Measurements from ENCODE around the gene SLC27A2. TPM values are rescaled to one million over a fixed set of nuclear protein-coding genes. Genes with fewer than 3 reads are reported as not detected.

SLC27A2 gene
- total and polyA plus RNA-seq, 10 of the 15 experiments (the other 5 are each of a cell fraction or from before 2014, with no cell fraction given), result 0.22 to 1.2 (median 0.69) TPM; not detected in 1

GRCh38 chr15:50262533-50262932 lies 80.5 kb downstream of the SLC27A2 start:
- TF ChIP-seq ZBTB33 (IDR thresholded peaks at IDR 0.05), result no peak
- TF ChIP-seq RUNX3 (IDR thresholded peaks at IDR 0.05; ENCODE audit: low read length), result peak; percentile 47; the same call in 1 of the 2 replicates
- ATAC-seq, result peak; percentile 21
- CTCF ChIA-PET, result interaction anchor here (0.8 to 1.0 kb wide), 2 partner anchors 54 to 79 kb away, joined by 4 read pairs; no protein-coding TSS in a partner anchor
- SMC1A ChIA-PET (ENCODE audit: uncharacterized antibody, unreplicated experiment), result interaction anchor here (0.6 kb wide), 1 partner anchor 91 kb away, joined by 4 read pairs; no protein-coding TSS in a partner anchor
- H3K9me3 ChIP-seq (replicated peaks; ENCODE audit: control insufficient read depth, insufficient read depth, low read length), result no peaks in the 10 kb centered on the region
- in situ Hi-C loops (cut with MboI), result no loop called here
- H4K20me1 ChIP-seq (ENCODE audit: control insufficient read depth, insufficient read depth), result no peaks in the 10 kb centered on the region
- no peak overlapping the region for H3K4me3 ChIP-seq
- no peak overlapping the region for H3K9ac ChIP-seq (ENCODE audit: control insufficient read depth, insufficient read depth, low read length)
- no peaks in the 10 kb centered on the region for H3K36me3 ChIP-seq (ENCODE audit: control insufficient read depth in 2 of 2, insufficient read depth in 2 of 2, low read length in 1 of 2)
- H2AFZ ChIP-seq (ENCODE audit: control insufficient read depth, low read depth, low read length), result no peak overlapping the region
- peaks cover 18% of the 10 kb centered on the region for H3K4me1 ChIP-seq (ENCODE audit: control insufficient read depth, insufficient read depth, low read length)
- POLR2A ChIA-PET, result no interaction called here
- FAIRE-seq, result peak; percentile 54
- H3K27ac ChIP-seq (ENCODE audit: control insufficient read depth, insufficient read depth), result no peak overlapping the region
- no peak overlapping the region for H3K4me2 ChIP-seq (ENCODE audit: control insufficient read depth, insufficient read depth)
- BruUV-seq (replicated peaks), result no TSS peak
- RAD21 ChIA-PET (ENCODE audit: unreplicated experiment), result interaction anchor here (1.9 kb wide), 1 partner anchor 53 kb away, joined by 7 read pairs; no protein-coding TSS in a partner anchor
- DNase-seq (ENCODE audit: low read depth, low spot score), result no peak
- intact Hi-C loops (cut with micrococcal nuclease; ENCODE audit: unreplicated experiment), result no loop called here
- H3K27me3 ChIP-seq (replicated peaks in 1 of 2; ENCODE audit: control insufficient read depth in 2 of 2, insufficient read depth in 2 of 2, low read length in 1 of 2), result no peaks in the 10 kb centered on the region
- 22% methylated on average over 4 of the region's 4 CpGs for WGBS (ENCODE audit: insufficient coverage, insufficient replicate concordance, low lambda C conversion rate, missing lambda C conversion rate)
- no peaks in the 10 kb centered on the region for H3K79me2 ChIP-seq (ENCODE audit: control insufficient read depth, insufficient read depth, low read length)

GRCh38 chr15:50265620-50266019 lies 83.6 kb downstream of the SLC27A2 start, which contains the start of gene HDC:
HDC (minus strand) TSS chr15:50265726; CDS start chr15:50265623, 103 bp downstream.
- no peak within 1 kb of the TSS for H2AFZ ChIP-seq (ENCODE audit: control insufficient read depth, low read depth, low read length)
- H3K79me2 ChIP-seq (ENCODE audit: control insufficient read depth, insufficient read depth, low read length), result no peaks in the 10 kb centered on the region
- peaks cover 13% of the 10 kb centered on the region for H3K4me1 ChIP-seq (ENCODE audit: control insufficient read depth, insufficient read depth, low read length)
- DNase-seq (ENCODE audit: low read depth, low spot score), result no peak
- no peak within 1 kb of the TSS for H3K9ac ChIP-seq (ENCODE audit: control insufficient read depth, insufficient read depth, low read length)
- ChIA-PET RAD21 (ENCODE audit: unreplicated experiment) (no interaction called here), SMC1A (ENCODE audit: uncharacterized antibody, unreplicated experiment) (interaction anchor here (1.0 kb wide), 1 partner anchor 12 kb away, joined by 5 read pairs; no protein-coding TSS in a partner anchor), CTCF (no interaction called here), POLR2A (no interaction called here)
- H3K4me3 ChIP-seq, result no peak within 1 kb of the TSS
- FAIRE-seq, result no peak
- ATAC-seq, result no peak
- H3K4me2 ChIP-seq (ENCODE audit: control insufficient read depth, insufficient read depth), result no peak within 1 kb of the TSS
- in situ Hi-C loops (cut with MboI) (no loop called here), intact Hi-C loops (cut with micrococcal nuclease; ENCODE audit: unreplicated experiment) (no loop called here)
- no peaks in the 10 kb centered on the region for H3K9me3 ChIP-seq (replicated peaks; ENCODE audit: control insufficient read depth, insufficient read depth, low read length)
- H3K36me3 ChIP-seq (ENCODE audit: control insufficient read depth in 2 of 2, insufficient read depth in 2 of 2, low read length in 1 of 2), result no peaks in the 10 kb centered on the region
- H3K27me3 ChIP-seq (replicated peaks in 1 of 2; ENCODE audit: control insufficient read depth in 2 of 2, insufficient read depth in 2 of 2, low read length in 1 of 2), result no peaks in the 10 kb centered on the region
- no peak within 1 kb of the TSS for H3K27ac ChIP-seq (ENCODE audit: control insufficient read depth, insufficient read depth)
- 58% methylated on average over 9 of the region's 9 CpGs for WGBS (ENCODE audit: insufficient coverage, insufficient replicate concordance, low lambda C conversion rate, missing lambda C conversion rate)
- no peaks in the 10 kb centered on the region for H4K20me1 ChIP-seq (ENCODE audit: control insufficient read depth, insufficient read depth)
- no TSS peak for BruUV-seq (replicated peaks)
- no peak for TF ChIP-seq LARP7 (IDR thresholded peaks at IDR 0.05)
- no peak for TF ChIP-seq TCF12 (IDR thresholded peaks at IDR 0.05; ENCODE audit: low read depth, low read length)
- TF ChIP-seq BRCA1 (IDR thresholded peaks at IDR 0.05; ENCODE audit: low read depth, low read length), result no peak
- TF ChIP-seq CUX1 (IDR thresholded peaks at IDR 0.05; ENCODE audit: insufficient replicate concordance, low read depth, low read length), result no peak
- no peak for TF ChIP-seq EZH2 (IDR thresholded peaks at IDR 0.05; ENCODE audit: borderline replicate concordance, control insufficient read depth, low read depth, low read length)
- TF ChIP-seq ZBED1 (IDR thresholded peaks at IDR 0.05; ENCODE audit: borderline replicate concordance), result no peak

Measured in GM12878 (cell line).